COR-L47 (cell line): ENCODE measurements around the gene MAPK13.
"Not testable (repeated sequence)": the region's sequence is repeated elsewhere in the genome, so short reads cannot be mapped to it uniquely, and the experiment has no call there.

Experiments
- DNase-seq: peaks from one replicate; lab custom pipeline; 2025; lab: John Stamatoyannopoulos, UW

The MAPK13 gene

GRCh38 chr6:36114798-36115408, 15.4 kb upstream of the MAPK13 start:
- no peak for DNase-seq

- DNase-seq = no peak
Observed at GRCh38 chr6:36115412-36115811, 14.9 kb upstream of the MAPK13 start.

- DNase-seq = no peak
Observed at GRCh38 chr6:36116066-36116864, 14.0 kb upstream of the MAPK13 start.

- DNase-seq = no peak
Observed at GRCh38 chr6:36116943-36117342, 13.4 kb upstream of the MAPK13 start.

- no peak for DNase-seq
Observed at GRCh38 chr6:36117658-36118549, 12.4 kb upstream of the MAPK13 start.

- peak; percentile 79 for DNase-seq
Observed at GRCh38 chr6:36118550-36119107, 11.7 kb upstream of the MAPK13 start.

- no peak for DNase-seq
Observed at GRCh38 chr6:36119209-36119608, 11.1 kb upstream of the MAPK13 start.

GRCh38 chr6:36120018-36120417, 10.3 kb upstream of the MAPK13 start:
- DNase-seq = no peak

- peak; percentile 4 for DNase-seq
Observed at GRCh38 chr6:36120539-36120938, 9.8 kb upstream of the MAPK13 start.

GRCh38 chr6:36120979-36121786, 9.1 kb upstream of the MAPK13 start:
- DNase-seq = no peak

- DNase-seq = no peak
Observed at GRCh38 chr6:36121787-36122494, 8.4 kb upstream of the MAPK13 start.

- DNase-seq = no peak
Observed at GRCh38 chr6:36122495-36123269, 7.6 kb upstream of the MAPK13 start.

- DNase-seq = peak; percentile 58
Observed at GRCh38 chr6:36123270-36124139, 6.8 kb upstream of the MAPK13 start.

GRCh38 chr6:36124346-36124745, 6.0 kb upstream of the MAPK13 start:
- DNase-seq = not testable (repeated sequence)

GRCh38 chr6:36124881-36125280, 5.4 kb upstream of the MAPK13 start:
- no peak for DNase-seq

GRCh38 chr6:36125575-36125974, 4.7 kb upstream of the MAPK13 start:
- no peak for DNase-seq

GRCh38 chr6:36126121-36126520, 4.2 kb upstream of the MAPK13 start:
- DNase-seq = no peak

- DNase-seq = no peak
Observed at GRCh38 chr6:36126553-36127458, 3.5 kb upstream of the MAPK13 start.
